GM23248 (cell line): ENCODE data around the gene MEP1A.

Source experiments
- EZH2 ChIP-seq: fragments of 200-600 bp; sonication (generic); IDR thresholded peaks from 2 replicates; pipeline ENCODE4 v1.6.1; 2018; ENCODE audit warnings: antibody characterized with exemption, mild to moderate bottlenecking; ENCODE audit not compliant: insufficient read depth, poor library complexity, severe bottlenecking
- EZH2phosphoT487 ChIP-seq: fragments of 200-600 bp; sonication (generic); IDR thresholded peaks from 2 replicates; pipeline ENCODE4 v1.6.1; 2018; ENCODE audit warnings: antibody characterized with exemption, moderate library complexity, mild to moderate bottlenecking, low read depth; ENCODE audit not compliant: insufficient read depth

- TF ChIP-seq EZH2 (no peak), EZH2phosphoT487 (no peak)
Observed at GRCh38 chr6:46838033-46838432, 44.8 kb downstream of the MEP1A start.
